GM23338 (cell line): ENCODE results near the gene PLCXD3. TPM values are rescaled to one million over a fixed set of nuclear protein-coding genes. Genes with fewer than 3 reads are reported as not detected.

ENCODE experiments used
- ATAC-seq: fragments of 200-7000 bp; cut with Tn5 transposase; 3 replicates; pipeline ENCODE4 v1.9.1; 2020
- DNase-seq: peaks from one replicate; pipeline ENCODE4 v3.0.0-alpha.2; 2015; ENCODE audit warnings: low spot score
- H2AFZ ChIP-seq: fragments of 200-600 bp; sonication (generic); 2 replicates; pipeline ENCODE4 v1.8.0; 2016; ENCODE audit warnings: antibody characterized with exemption, mild to moderate bottlenecking, moderate library complexity
- H3F3A ChIP-seq: fragments of 200-600 bp; sonication (generic); replicated peaks from 2 replicates; pipeline ENCODE4 v1.8.0; 2017; ENCODE audit warnings: antibody characterized with exemption, mixed run types, low read depth
- H3K27ac ChIP-seq: fragments of 200-600 bp; sonication (generic); 2 replicates; pipeline ENCODE4 v1.6.1; 2016; ENCODE audit warnings: low read depth
- H3K27me3 ChIP-seq: fragments of 200-600 bp; sonication (generic); 2 replicates; pipeline ENCODE4 v1.8.0; 2016; ENCODE audit warnings: mild to moderate bottlenecking, mixed run types, moderate library complexity; ENCODE audit not compliant: insufficient read depth
- H3K36me3 ChIP-seq: fragments of 200-600 bp; sonication (generic); 2 replicates; pipeline ENCODE4 v1.8.0; 2016; ENCODE audit warnings: mild to moderate bottlenecking; ENCODE audit not compliant: insufficient read depth
- H3K4me1 ChIP-seq: fragments of 200-600 bp; sonication (generic); 2 replicates; pipeline ENCODE4 v1.8.0; 2016; ENCODE audit warnings: mild to moderate bottlenecking, moderate library complexity; ENCODE audit not compliant: insufficient read depth
- H3K4me2 ChIP-seq: fragments of 200-600 bp; sonication (generic); 2 replicates; pipeline ENCODE4 v1.7.1; 2017; ENCODE audit warnings: mixed run types
- H3K4me3 ChIP-seq: fragments of 200-600 bp; sonication (generic); 2 replicates; pipeline ENCODE4 v1.6.1; 2016; ENCODE audit warnings: mixed run types
- H3K79me2 ChIP-seq: fragments of 200-600 bp; sonication (generic); replicated peaks from 2 replicates; pipeline ENCODE4 v1.8.0; 2017; ENCODE audit warnings: mild to moderate bottlenecking; ENCODE audit not compliant: insufficient read depth
- H3K9me2 ChIP-seq: fragments of 200-600 bp; sonication (generic); 2 replicates; pipeline ENCODE4 v1.8.0; 2017; ENCODE audit not compliant: insufficient read depth
- H4K20me1 ChIP-seq: fragments of 200-600 bp; sonication (generic); replicated peaks from 2 replicates; pipeline ENCODE4 v1.8.0; 2017; ENCODE audit warnings: mild to moderate bottlenecking; ENCODE audit not compliant: insufficient read depth
- H3K27ac Mint-ChIP-seq: 2 replicates; pipeline ENCODE4 v1.8.0; 2020; ENCODE audit warnings: inconsistent platforms, mild to moderate bottlenecking, moderate library complexity, mixed read lengths
- H3K27me3 Mint-ChIP-seq: 3 replicates; pipeline ENCODE4 v1.8.0; 2022; ENCODE audit warnings: low read depth, mild to moderate bottlenecking, moderate library complexity, mixed read lengths, inconsistent platforms; ENCODE audit not compliant: insufficient read depth, poor library complexity
- H3K36me3 Mint-ChIP-seq: 3 replicates; pipeline ENCODE4 v1.8.0; 2021; ENCODE audit warnings: low read depth, mild to moderate bottlenecking, inconsistent platforms, moderate library complexity, mixed read lengths
- H3K4me1 Mint-ChIP-seq: 3 replicates; pipeline ENCODE4 v1.8.0; 2020; ENCODE audit warnings: mild to moderate bottlenecking, inconsistent platforms, mixed read lengths
- H3K4me3 Mint-ChIP-seq: 3 replicates; pipeline ENCODE4 v1.8.0; 2021; ENCODE audit warnings: moderate library complexity, mild to moderate bottlenecking, inconsistent platforms, mixed read lengths
- H3K9me3 Mint-ChIP-seq: 3 replicates; pipeline ENCODE4 v1.8.0; 2020; ENCODE audit warnings: moderate library complexity, mild to moderate bottlenecking, inconsistent platforms, mixed read lengths
- CREB1 ChIP-seq: fragments of 250-450 bp; sonication (Bioruptor Pico); IDR thresholded peaks from 2 replicates; pipeline ENCODE4 v1.5.0; 2020; ENCODE audit warnings: low read depth, mild to moderate bottlenecking, moderate library complexity
- CTCF ChIP-seq, 2 experiments: fragments of 200-600 bp in 1 of 2; sonication (generic) in 1 of 2; conservative IDR thresholded peaks; 2 replicates each; pipeline versions ENCODE4 v1.5.1 to v1.6.1; 2016 to 2017; ENCODE audit warnings: antibody characterized with exemption in 2 of 2, low read depth in 2 of 2, mild to moderate bottlenecking in 2 of 2, moderate library complexity in 1 of 2
- EZH2 ChIP-seq: fragments of 200-600 bp; sonication (generic); IDR thresholded peaks from one replicate; pipeline ENCODE4 v1.8.0; 2017; ENCODE audit warnings: antibody characterized with exemption, mild to moderate bottlenecking, low read depth; ENCODE audit not compliant: unreplicated experiment
- EZH2phosphoT487 ChIP-seq: fragments of 200-600 bp; sonication (generic); IDR thresholded peaks from one replicate; pipeline ENCODE4 v1.8.1; 2018; ENCODE audit warnings: antibody characterized with exemption; ENCODE audit not compliant: unreplicated experiment
- JUNB ChIP-seq: IDR thresholded peaks from one replicate; pipeline ENCODE4 v1.6.1; 2016; ENCODE audit warnings: antibody characterized with exemption; ENCODE audit not compliant: unreplicated experiment
- NANOG ChIP-seq: IDR thresholded peaks from 2 replicates; pipeline ENCODE4 v1.6.1; 2016; ENCODE audit warnings: antibody characterized with exemption, borderline replicate concordance
- POLR2AphosphoS5 ChIP-seq: IDR thresholded peaks from 2 replicates; pipeline ENCODE4 v1.6.1; 2016; ENCODE audit warnings: antibody characterized with exemption, low read depth
- REST ChIP-seq: IDR thresholded peaks from one replicate; pipeline ENCODE4 v1.6.1; 2018; ENCODE audit warnings: antibody characterized with exemption; ENCODE audit not compliant: unreplicated experiment
- STAT1 ChIP-seq: IDR thresholded peaks from one replicate; pipeline ENCODE4 v1.6.1; 2016; ENCODE audit warnings: antibody characterized with exemption; ENCODE audit not compliant: unreplicated experiment
- ZNF114 ChIP-seq: fragments of 250-450 bp; sonication (Bioruptor Pico); IDR thresholded peaks from 2 replicates; pipeline ENCODE4 v1.5.0; 2020; ENCODE audit warnings: mild to moderate bottlenecking, moderate library complexity
- ZNF462 ChIP-seq: fragments of 250-450 bp; sonication (Bioruptor Pico); IDR thresholded peaks from 2 replicates; pipeline ENCODE4 v1.5.0; 2020; ENCODE audit warnings: mild to moderate bottlenecking, moderate library complexity
- polyA plus RNA-seq: library from polyadenylated mRNA; unstranded; fragments of >200 nt; fragmentation: Nextera tagmentation; extraction: Ambion mirVana; gene quantifications from 2 replicates; pipeline ENCODE4 v1.2.1, GENCODE V29; 2016
- total RNA-seq: library from RNA; depleted of rRNA; stranded (reverse); fragments of >200 nt; shearing (Covaris generic); gene quantifications from 2 replicates; pipeline ENCODE4 v1.2.3, GENCODE V29; 2014

The PLCXD3 gene
- total and polyA plus RNA-seq, 2 experiments from 2014 or later = 0.03 TPM

GRCh38 chr5:41399839-41400238, 110.6 kb downstream of the PLCXD3 start:
- H3K27ac ChIP-seq = no peak overlapping the region
- no peaks in the 10 kb centered on the region for H3K36me3 ChIP-seq
- H2AFZ ChIP-seq = no peak overlapping the region
- H3K27ac Mint-ChIP-seq = no peak overlapping the region
- no peaks in the 10 kb centered on the region for H3K27me3 ChIP-seq
- H3K4me1 Mint-ChIP-seq = no peaks in the 10 kb centered on the region
- peaks cover 6% of the 10 kb centered on the region for H3K9me2 ChIP-seq
- H3K9me3 Mint-ChIP-seq = peaks cover 32% of the 10 kb centered on the region
- H3K79me2 ChIP-seq = no peaks in the 10 kb centered on the region
- no peak overlapping the region for H3K4me2 ChIP-seq
- no peaks in the 10 kb centered on the region for H3K27me3 Mint-ChIP-seq
- H3K4me3 ChIP-seq = no peak overlapping the region
- DNase-seq (no peak), ATAC-seq (no peak)
- H4K20me1 ChIP-seq = no peaks in the 10 kb centered on the region
- TF ChIP-seq JUNB (no peak), REST (no peak), CREB1 (CRISPR knock-in tag) (no peak), ZNF114 (no peak), CTCF (conservative IDR thresholded peaks at IDR 0.05; ENCODE audit: low read depth in 2 of 2) (no peak), ZNF462 (no peak), STAT1 (no peak), EZH2 (no peak), EZH2phosphoT487 (no peak), NANOG (no peak), POLR2AphosphoS5 (no peak)
- H3K4me3 Mint-ChIP-seq = no peak overlapping the region
- peaks cover 10% of the 10 kb centered on the region; the same call in 2 of the 3 replicates for H3K36me3 Mint-ChIP-seq
- H3K4me1 ChIP-seq = no peaks in the 10 kb centered on the region
- H3F3A ChIP-seq = no peaks in the 10 kb centered on the region
